Ishikawa (cell line): Measurements from ENCODE around the gene MRPL17.

Experiments
- CEBPB ChIP-seq: IDR thresholded peaks from 2 replicates; pipeline ENCODE4 v1.6.1; 2012
- CREB1 ChIP-seq: IDR thresholded peaks from 2 replicates; pipeline ENCODE4 v1.6.1; 2012; ENCODE audit warnings: low read depth
- EP300 ChIP-seq: IDR thresholded peaks from 2 replicates; pipeline ENCODE4 v1.6.1; 2012; ENCODE audit warnings: borderline replicate concordance
- NFIC ChIP-seq: IDR thresholded peaks from 2 replicates; pipeline ENCODE4 v1.6.1; 2012
- RAD21 ChIP-seq: IDR thresholded peaks from 2 replicates; pipeline ENCODE4 v1.6.1; 2012; ENCODE audit warnings: low read depth
- TAF1 ChIP-seq: IDR thresholded peaks from 2 replicates; pipeline ENCODE4 v1.6.1; 2012; ENCODE audit warnings: low read depth, mild to moderate bottlenecking
- TEAD4 ChIP-seq: IDR thresholded peaks from 2 replicates; pipeline ENCODE4 v1.6.1; 2012
- YY1 ChIP-seq: IDR thresholded peaks from 2 replicates; pipeline ENCODE4 v1.6.1; 2012; ENCODE audit warnings: low read depth
- ZBTB7A ChIP-seq: IDR thresholded peaks from 2 replicates; pipeline ENCODE4 v1.6.1; 2012; ENCODE audit warnings: low read depth
- TF ChIP-seq, protein P1 (sequence below): IDR thresholded peaks from 2 replicates; pipeline ENCODE4 v1.6.1; 2012
- TF ChIP-seq, protein P2 (sequence below): IDR thresholded peaks from 2 replicates; pipeline ENCODE4 v1.6.1; 2012; ENCODE audit warnings: low read depth, mild to moderate bottlenecking

DNA sequence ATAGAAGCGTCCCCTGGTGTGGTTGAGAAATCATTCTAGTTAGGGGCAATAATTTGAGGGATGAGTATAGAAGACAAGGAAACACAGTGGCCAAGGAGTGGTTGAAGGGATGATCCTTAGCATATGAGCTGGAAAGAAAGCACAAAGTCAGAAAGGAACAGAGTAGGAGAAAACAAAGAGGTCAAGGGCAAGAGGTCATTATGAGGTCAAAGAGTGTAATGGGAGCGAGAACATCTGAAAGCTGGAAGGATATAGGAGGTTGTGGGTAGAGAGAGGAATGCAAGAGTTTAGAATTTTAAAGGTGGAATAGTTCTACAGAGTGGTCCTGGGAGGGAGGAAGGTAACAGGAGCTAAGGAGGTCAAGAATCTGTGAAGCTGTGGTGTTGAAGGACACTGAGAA is 29.5 kb downstream of the MRPL17 start:
- TF ChIP-seq EP300 (no peak), ZBTB7A (no peak), TAF1 (no peak), NFIC (no peak), CEBPB (no peak), RAD21 (no peak), TEAD4 (no peak), YY1 (no peak), CREB1 (no peak)
- TF ChIP-seq, protein P1, sequence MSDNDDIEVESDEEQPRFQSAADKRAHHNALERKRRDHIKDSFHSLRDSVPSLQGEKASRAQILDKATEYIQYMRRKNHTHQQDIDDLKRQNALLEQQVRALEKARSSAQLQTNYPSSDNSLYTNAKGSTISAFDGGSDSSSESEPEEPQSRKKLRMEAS = no peak
- TF ChIP-seq, protein P2, sequence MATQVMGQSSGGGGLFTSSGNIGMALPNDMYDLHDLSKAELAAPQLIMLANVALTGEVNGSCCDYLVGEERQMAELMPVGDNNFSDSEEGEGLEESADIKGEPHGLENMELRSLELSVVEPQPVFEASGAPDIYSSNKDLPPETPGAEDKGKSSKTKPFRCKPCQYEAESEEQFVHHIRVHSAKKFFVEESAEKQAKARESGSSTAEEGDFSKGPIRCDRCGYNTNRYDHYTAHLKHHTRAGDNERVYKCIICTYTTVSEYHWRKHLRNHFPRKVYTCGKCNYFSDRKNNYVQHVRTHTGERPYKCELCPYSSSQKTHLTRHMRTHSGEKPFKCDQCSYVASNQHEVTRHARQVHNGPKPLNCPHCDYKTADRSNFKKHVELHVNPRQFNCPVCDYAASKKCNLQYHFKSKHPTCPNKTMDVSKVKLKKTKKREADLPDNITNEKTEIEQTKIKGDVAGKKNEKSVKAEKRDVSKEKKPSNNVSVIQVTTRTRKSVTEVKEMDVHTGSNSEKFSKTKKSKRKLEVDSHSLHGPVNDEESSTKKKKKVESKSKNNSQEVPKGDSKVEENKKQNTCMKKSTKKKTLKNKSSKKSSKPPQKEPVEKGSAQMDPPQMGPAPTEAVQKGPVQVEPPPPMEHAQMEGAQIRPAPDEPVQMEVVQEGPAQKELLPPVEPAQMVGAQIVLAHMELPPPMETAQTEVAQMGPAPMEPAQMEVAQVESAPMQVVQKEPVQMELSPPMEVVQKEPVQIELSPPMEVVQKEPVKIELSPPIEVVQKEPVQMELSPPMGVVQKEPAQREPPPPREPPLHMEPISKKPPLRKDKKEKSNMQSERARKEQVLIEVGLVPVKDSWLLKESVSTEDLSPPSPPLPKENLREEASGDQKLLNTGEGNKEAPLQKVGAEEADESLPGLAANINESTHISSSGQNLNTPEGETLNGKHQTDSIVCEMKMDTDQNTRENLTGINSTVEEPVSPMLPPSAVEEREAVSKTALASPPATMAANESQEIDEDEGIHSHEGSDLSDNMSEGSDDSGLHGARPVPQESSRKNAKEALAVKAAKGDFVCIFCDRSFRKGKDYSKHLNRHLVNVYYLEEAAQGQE = no peak
